ENCODE measurements around the gene IMMT.

GRCh38 chr2:86186431-86186830 is 8.8 kb downstream of the IMMT start:
- TF ChIP-seq, protein P1, sequence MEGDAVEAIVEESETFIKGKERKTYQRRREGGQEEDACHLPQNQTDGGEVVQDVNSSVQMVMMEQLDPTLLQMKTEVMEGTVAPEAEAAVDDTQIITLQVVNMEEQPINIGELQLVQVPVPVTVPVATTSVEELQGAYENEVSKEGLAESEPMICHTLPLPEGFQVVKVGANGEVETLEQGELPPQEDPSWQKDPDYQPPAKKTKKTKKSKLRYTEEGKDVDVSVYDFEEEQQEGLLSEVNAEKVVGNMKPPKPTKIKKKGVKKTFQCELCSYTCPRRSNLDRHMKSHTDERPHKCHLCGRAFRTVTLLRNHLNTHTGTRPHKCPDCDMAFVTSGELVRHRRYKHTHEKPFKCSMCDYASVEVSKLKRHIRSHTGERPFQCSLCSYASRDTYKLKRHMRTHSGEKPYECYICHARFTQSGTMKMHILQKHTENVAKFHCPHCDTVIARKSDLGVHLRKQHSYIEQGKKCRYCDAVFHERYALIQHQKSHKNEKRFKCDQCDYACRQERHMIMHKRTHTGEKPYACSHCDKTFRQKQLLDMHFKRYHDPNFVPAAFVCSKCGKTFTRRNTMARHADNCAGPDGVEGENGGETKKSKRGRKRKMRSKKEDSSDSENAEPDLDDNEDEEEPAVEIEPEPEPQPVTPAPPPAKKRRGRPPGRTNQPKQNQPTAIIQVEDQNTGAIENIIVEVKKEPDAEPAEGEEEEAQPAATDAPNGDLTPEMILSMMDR (conservative IDR thresholded peaks at IDR 0.05 in 1 of 2, IDR thresholded peaks at IDR 0.05 in 1 of 2; ENCODE audit: extremely low read depth in 1 of 2, insufficient read depth in 1 of 2, low read depth in 1 of 2, low read length in 2 of 2), result no peak
- TF ChIP-seq EZH2 (IDR thresholded peaks at IDR 0.05; ENCODE audit: borderline replicate concordance, low read length), result no peak
